HepG2 (cell line): Measurements from ENCODE around the gene CHST14. TPM values are rescaled to one million over a fixed set of nuclear protein-coding genes. Genes with fewer than 3 reads are reported as not detected.

Source experiments
- ATF1 ChIP-seq: IDR thresholded peaks from 2 replicates; pipeline ENCODE4 v1.6.1; 2016; ENCODE audit warnings: mild to moderate bottlenecking, control low read depth
- CHCHD3 ChIP-seq: sonication (generic); formaldehyde crosslinking; IDR thresholded peaks from 2 replicates; pipeline ENCODE4 v1.8.0; 2022; ENCODE audit warnings: mild to moderate bottlenecking, missing genetic modification reagents, moderate library complexity
- IRF2 ChIP-seq: IDR thresholded peaks from 2 replicates; pipeline ENCODE4 v1.6.1; 2018; ENCODE audit warnings: missing genetic modification reagents, missing compliant biosample characterization
- IRF9 ChIP-seq: sonication (generic); formaldehyde crosslinking; IDR thresholded peaks from 2 replicates; pipeline ENCODE4 v1.8.0; 2022; ENCODE audit warnings: missing genetic modification reagents, mild to moderate bottlenecking, borderline replicate concordance
- MEIS1 ChIP-seq: sonication (generic); formaldehyde crosslinking; IDR thresholded peaks from 2 replicates; pipeline ENCODE4 v1.9.0; 2021; ENCODE audit warnings: mild to moderate bottlenecking, missing genetic modification reagents, moderate library complexity, borderline replicate concordance
- MTA3 ChIP-seq: sonication (generic); formaldehyde crosslinking; IDR thresholded peaks from 2 replicates; pipeline ENCODE4 v1.4.0; 2020; ENCODE audit warnings: missing genetic modification reagents
- NFYB ChIP-seq: sonication (generic); formaldehyde crosslinking; IDR thresholded peaks from 2 replicates; pipeline ENCODE4 v1.4.0; 2020; ENCODE audit warnings: missing genetic modification reagents
- ZBTB46 ChIP-seq: sonication (generic); formaldehyde crosslinking; IDR thresholded peaks from 2 replicates; pipeline ENCODE4 v1.4.0; 2020; ENCODE audit warnings: mild to moderate bottlenecking, missing genetic modification reagents, borderline replicate concordance
- ZNF318 ChIP-seq: sonication (generic); formaldehyde crosslinking; IDR thresholded peaks from 2 replicates; pipeline ENCODE4 v1.4.0; 2020; ENCODE audit warnings: mild to moderate bottlenecking, missing genetic modification reagents
- ZNF501 ChIP-seq: sonication (generic); formaldehyde crosslinking; IDR thresholded peaks from 2 replicates; pipeline ENCODE4 v1.5.1; 2020; ENCODE audit warnings: mild to moderate bottlenecking, moderate library complexity, missing genetic modification reagents
- ZNF574 ChIP-seq: sonication (generic); formaldehyde crosslinking; IDR thresholded peaks from 2 replicates; pipeline ENCODE4 v1.4.0; 2020; ENCODE audit warnings: missing genetic modification reagents
- polyA plus RNA-seq, 8 experiments: library from polyadenylated mRNA; depleted of rRNA in 3 of 8; stranded (reverse) in 7 of 8; unstranded in 1 of 8; fragments of >200 nt; fragmentation: Illumina TruSeq in 4 of 8; extraction: Trizol in 4 of 8; gene quantifications; 2 replicates each; pipeline versions ENCODE4 v1.2.1 to v1.2.3, GENCODE V29; 2011 to 2016; ENCODE audit warnings: low read depth in 4 of 8, missing spikeins in 1 of 8, mixed read lengths in 1 of 8; ENCODE audit not compliant: insufficient read depth in 1 of 8
- total RNA-seq, 5 experiments: library from RNA; depleted of rRNA; stranded (reverse); fragments of >200 nt; fragmentation: Illumina TruSeq; extraction: Trizol; gene quantifications; 2 replicates each; pipeline ENCODE4 v1.2.3, GENCODE V29; 2016; ENCODE audit warnings: low read depth in 1 of 5

CHST14 gene
- total and polyA plus RNA-seq, 2 of the 13 experiments (the other 11 are each of a cell fraction or from before 2014, with no cell fraction given): 8.9 to 12.4 TPM

- no peak for TF ChIP-seq ZNF318 (CRISPR knock-in tag)
- TF ChIP-seq MEIS1 (CRISPR knock-in tag): 0 out of 2 replicates have a peak, but pooled peaks have one; percentile 37
- no peak for TF ChIP-seq CHCHD3
- TF ChIP-seq ZNF501 (CRISPR knock-in tag): no peak
- no peak for TF ChIP-seq MTA3 (CRISPR knock-in tag)
- TF ChIP-seq ZBTB46 (CRISPR knock-in tag): no peak
- no peak for TF ChIP-seq IRF9 (CRISPR knock-in tag)
- no peak for TF ChIP-seq NFYB (CRISPR knock-in tag)
- TF ChIP-seq IRF2 (CRISPR knock-in tag): no peak
- peak; percentile 95 for TF ChIP-seq ZNF574 (CRISPR knock-in tag)
- no peak for TF ChIP-seq ATF1 (CRISPR knock-in tag)
Measured at GRCh38 chr15:40441565-40442531, 28.9 kb upstream of the CHST14 start (continued).
